Mammary epithelial cell (primary cell): ENCODE results near the gene ANXA9.

Experiments used
- CTCF ChIP-seq, 2 donors: IDR thresholded peaks in 1 of 2; conservative IDR thresholded peaks in 1 of 2; 2 replicates each; pipeline ENCODE4 v1.5.1; 2011 to 2012; ENCODE audit warnings: inconsistent platforms in 2 of 2, low read length in 2 of 2, mild to moderate bottlenecking in 2 of 2, control low read depth in 1 of 2, low read depth in 1 of 2; ENCODE audit not compliant: insufficient read depth in 1 of 2; ENCODE audit errors: extremely low read depth in 1 of 2
- EZH2 ChIP-seq: IDR thresholded peaks from 2 replicates; pipeline ENCODE4 v1.6.1; 2012; ENCODE audit warnings: low read length, inconsistent platforms, borderline replicate concordance

DNA sequence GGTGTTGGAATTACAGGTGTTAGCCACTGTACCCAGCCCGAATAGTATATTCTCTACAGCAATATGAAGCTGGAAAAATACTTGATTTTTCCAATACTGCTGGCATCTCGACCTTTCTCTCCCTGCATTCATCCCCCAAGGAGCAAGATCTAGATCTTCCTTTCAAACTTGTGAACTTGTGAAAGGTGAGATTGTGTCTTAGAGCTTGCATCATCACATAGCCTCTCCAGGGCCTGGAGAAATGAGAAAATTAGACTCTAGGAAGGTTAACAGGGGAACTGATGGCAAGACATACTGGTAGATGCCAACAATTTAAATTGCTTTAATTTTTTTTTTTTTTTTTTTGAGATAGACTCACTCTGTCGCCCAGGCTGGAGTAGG, 28.2 kb downstream of the ANXA9 start:
- TF ChIP-seq CTCF (conservative IDR thresholded peaks at IDR 0.05 in 1 of 2, IDR thresholded peaks at IDR 0.05 in 1 of 2; ENCODE audit: extremely low read depth in 1 of 2, insufficient read depth in 1 of 2, low read depth in 1 of 2, low read length in 2 of 2) (no peak), EZH2 (no peak)
